Fibroblast of pulmonary artery (primary cell): ENCODE data around the gene CLDND2.

ENCODE experiments used
- DNase-seq: peaks from one replicate; pipeline ENCODE4 v3.0.0-alpha.2; 2010; ENCODE audit warnings: low read depth
- H3K4me3 ChIP-seq: replicated peaks from 2 replicates; pipeline ENCODE4 v1.5.1; 2011; ENCODE audit warnings: low read depth, mild to moderate bottlenecking, control low read depth, low read length, moderate library complexity
- CTCF ChIP-seq: IDR thresholded peaks from 2 replicates; pipeline ENCODE4 v1.5.1; 2011; ENCODE audit warnings: mild to moderate bottlenecking, control low read depth, low read length, inconsistent platforms; ENCODE audit errors: missing control alignments

The CLDND2 gene

GRCh38 chr19:51337141-51337860 is 31.5 kb downstream of the CLDND2 start:
- H3K4me3 ChIP-seq = no peak overlapping the region
- DNase-seq = no peak
- TF ChIP-seq CTCF = no peak

- TF ChIP-seq CTCF = no peak
- no peak for DNase-seq
- no peak overlapping the region for H3K4me3 ChIP-seq
These were observed 34.9 kb downstream of the CLDND2 start for GRCh38 chr19:51333836-51334460.

GRCh38 chr19:51331716-51332115 is 37.1 kb downstream of the CLDND2 start:
- DNase-seq = no peak
- no peak overlapping the region for H3K4me3 ChIP-seq
- no peak for TF ChIP-seq CTCF

- no peak for DNase-seq
- no peak for TF ChIP-seq CTCF
- no peak overlapping the region for H3K4me3 ChIP-seq
These were observed 37.6 kb downstream of the CLDND2 start for GRCh38 chr19:51331193-51331592.

GRCh38 chr19:51330366-51330765 is 38.4 kb downstream of the CLDND2 start:
- H3K4me3 ChIP-seq = no peak overlapping the region
- no peak for TF ChIP-seq CTCF
- no peak for DNase-seq

GRCh38 chr19:51329411-51329810 is 39.4 kb downstream of the CLDND2 start:
- no peak for DNase-seq
- no peak for TF ChIP-seq CTCF
- no peak overlapping the region for H3K4me3 ChIP-seq
